Upper lobe of left lung (tissue), 4 donors: Measurements from ENCODE around the gene PLXNB3.

ENCODE experiments used
- CTCF ChIP-seq, 6 experiments: fragments of 450-650 bp in 4 of 6; fragments of 200-600 bp in 2 of 6; sonication (generic) in 2 of 6; IDR thresholded peaks; one replicate each; pipeline ENCODE4 v1.5.1; 2016 to 2019; ENCODE audit warnings: antibody characterized with exemption in 6 of 6
- POLR2A ChIP-seq, 4 donors: fragments of 450-650 bp; IDR thresholded peaks; one replicate each; pipeline ENCODE4 v1.5.1; 2016 to 2017; ENCODE audit warnings: antibody characterized with exemption in 4 of 4, mild to moderate bottlenecking in 2 of 4

- TF ChIP-seq CTCF (IDR thresholded peaks at IDR 0.05) = no peak
- no peak for TF ChIP-seq POLR2A (IDR thresholded peaks at IDR 0.05)
Observed at GRCh38 chrX:153803211-153804099, 39.4 kb downstream of the PLXNB3 start.
